GM23338 (cell line): ENCODE data around the gene CXCL10.
A peak's percentile ranks its signal among the peaks of the same experiment; 100 is the strongest.

Experiments
- EZH2 ChIP-seq: fragments of 200-600 bp; sonication (generic); IDR thresholded peaks from one replicate; pipeline ENCODE4 v1.8.0; 2017; ENCODE audit warnings: antibody characterized with exemption, mild to moderate bottlenecking, low read depth; ENCODE audit not compliant: unreplicated experiment
- EZH2phosphoT487 ChIP-seq: fragments of 200-600 bp; sonication (generic); IDR thresholded peaks from one replicate; pipeline ENCODE4 v1.8.1; 2018; ENCODE audit warnings: antibody characterized with exemption; ENCODE audit not compliant: unreplicated experiment
- JUNB ChIP-seq: IDR thresholded peaks from one replicate; pipeline ENCODE4 v1.6.1; 2016; ENCODE audit warnings: antibody characterized with exemption; ENCODE audit not compliant: unreplicated experiment
- TF ChIP-seq, protein P1 (sequence below), 2 experiments: fragments of 200-600 bp in 1 of 2; sonication (generic) in 1 of 2; conservative IDR thresholded peaks; 2 replicates each; pipeline versions ENCODE4 v1.5.1 to v1.6.1; 2016 to 2017; ENCODE audit warnings: antibody characterized with exemption in 2 of 2, low read depth in 2 of 2, mild to moderate bottlenecking in 2 of 2, moderate library complexity in 1 of 2
- TF ChIP-seq, protein P2 (sequence below): IDR thresholded peaks from one replicate; pipeline ENCODE4 v1.6.1; 2018; ENCODE audit warnings: antibody characterized with exemption; ENCODE audit not compliant: unreplicated experiment

DNA sequence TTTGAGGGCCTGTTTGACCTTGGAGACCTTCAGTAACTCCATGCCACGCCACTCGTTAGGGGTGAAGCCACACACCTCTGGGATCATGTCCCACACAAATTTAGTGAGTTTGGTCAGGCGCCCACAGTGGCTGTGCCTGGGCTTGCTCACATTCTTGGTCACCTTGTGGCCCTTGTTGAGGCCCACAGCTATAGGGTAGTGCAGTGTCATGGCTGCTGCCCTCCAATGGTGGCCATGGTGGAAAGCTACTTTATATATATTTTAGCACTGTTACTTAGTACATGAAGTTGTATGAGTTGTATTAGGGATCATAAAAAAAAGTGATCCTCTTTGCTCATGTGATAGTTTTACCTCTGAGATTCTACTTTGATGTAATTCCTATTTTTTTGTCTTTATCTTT lies 13.6 kb upstream of the CXCL10 start:
- TF ChIP-seq, protein P1, sequence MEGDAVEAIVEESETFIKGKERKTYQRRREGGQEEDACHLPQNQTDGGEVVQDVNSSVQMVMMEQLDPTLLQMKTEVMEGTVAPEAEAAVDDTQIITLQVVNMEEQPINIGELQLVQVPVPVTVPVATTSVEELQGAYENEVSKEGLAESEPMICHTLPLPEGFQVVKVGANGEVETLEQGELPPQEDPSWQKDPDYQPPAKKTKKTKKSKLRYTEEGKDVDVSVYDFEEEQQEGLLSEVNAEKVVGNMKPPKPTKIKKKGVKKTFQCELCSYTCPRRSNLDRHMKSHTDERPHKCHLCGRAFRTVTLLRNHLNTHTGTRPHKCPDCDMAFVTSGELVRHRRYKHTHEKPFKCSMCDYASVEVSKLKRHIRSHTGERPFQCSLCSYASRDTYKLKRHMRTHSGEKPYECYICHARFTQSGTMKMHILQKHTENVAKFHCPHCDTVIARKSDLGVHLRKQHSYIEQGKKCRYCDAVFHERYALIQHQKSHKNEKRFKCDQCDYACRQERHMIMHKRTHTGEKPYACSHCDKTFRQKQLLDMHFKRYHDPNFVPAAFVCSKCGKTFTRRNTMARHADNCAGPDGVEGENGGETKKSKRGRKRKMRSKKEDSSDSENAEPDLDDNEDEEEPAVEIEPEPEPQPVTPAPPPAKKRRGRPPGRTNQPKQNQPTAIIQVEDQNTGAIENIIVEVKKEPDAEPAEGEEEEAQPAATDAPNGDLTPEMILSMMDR (conservative IDR thresholded peaks at IDR 0.05; ENCODE audit: low read depth in 2 of 2) = 0 out of 4 replicates have a peak, but pooled peaks of 1 of the 2 experiments have one; percentile 22
- TF ChIP-seq JUNB (no peak), EZH2 (no peak), EZH2phosphoT487 (no peak)
- TF ChIP-seq, protein P2, sequence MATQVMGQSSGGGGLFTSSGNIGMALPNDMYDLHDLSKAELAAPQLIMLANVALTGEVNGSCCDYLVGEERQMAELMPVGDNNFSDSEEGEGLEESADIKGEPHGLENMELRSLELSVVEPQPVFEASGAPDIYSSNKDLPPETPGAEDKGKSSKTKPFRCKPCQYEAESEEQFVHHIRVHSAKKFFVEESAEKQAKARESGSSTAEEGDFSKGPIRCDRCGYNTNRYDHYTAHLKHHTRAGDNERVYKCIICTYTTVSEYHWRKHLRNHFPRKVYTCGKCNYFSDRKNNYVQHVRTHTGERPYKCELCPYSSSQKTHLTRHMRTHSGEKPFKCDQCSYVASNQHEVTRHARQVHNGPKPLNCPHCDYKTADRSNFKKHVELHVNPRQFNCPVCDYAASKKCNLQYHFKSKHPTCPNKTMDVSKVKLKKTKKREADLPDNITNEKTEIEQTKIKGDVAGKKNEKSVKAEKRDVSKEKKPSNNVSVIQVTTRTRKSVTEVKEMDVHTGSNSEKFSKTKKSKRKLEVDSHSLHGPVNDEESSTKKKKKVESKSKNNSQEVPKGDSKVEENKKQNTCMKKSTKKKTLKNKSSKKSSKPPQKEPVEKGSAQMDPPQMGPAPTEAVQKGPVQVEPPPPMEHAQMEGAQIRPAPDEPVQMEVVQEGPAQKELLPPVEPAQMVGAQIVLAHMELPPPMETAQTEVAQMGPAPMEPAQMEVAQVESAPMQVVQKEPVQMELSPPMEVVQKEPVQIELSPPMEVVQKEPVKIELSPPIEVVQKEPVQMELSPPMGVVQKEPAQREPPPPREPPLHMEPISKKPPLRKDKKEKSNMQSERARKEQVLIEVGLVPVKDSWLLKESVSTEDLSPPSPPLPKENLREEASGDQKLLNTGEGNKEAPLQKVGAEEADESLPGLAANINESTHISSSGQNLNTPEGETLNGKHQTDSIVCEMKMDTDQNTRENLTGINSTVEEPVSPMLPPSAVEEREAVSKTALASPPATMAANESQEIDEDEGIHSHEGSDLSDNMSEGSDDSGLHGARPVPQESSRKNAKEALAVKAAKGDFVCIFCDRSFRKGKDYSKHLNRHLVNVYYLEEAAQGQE = no peak
